Measurements from ENCODE around the gene CTDSPL2. TPM values are rescaled to one million over a fixed set of nuclear protein-coding genes. Genes with fewer than 3 reads are reported as not detected.

CTDSPL2 gene
- polyA plus RNA-seq, 1 donor from 2014 or later: 78.1 TPM

GRCh38 chr15:44385344-44385942, 42.0 kb upstream of the CTDSPL2 start:
- Histone ChIP-seq H3K36me3 (ENCODE audit: insufficient read depth, low read length) (peaks cover 6% of the 10 kb centered on the region), H3K4me2 (ENCODE audit: low read length) (no peak overlapping the region), H3K9ac (ENCODE audit: low read length) (no peak overlapping the region), H3K27ac (ENCODE audit: low read length) (no peak overlapping the region), H3K9me2 (ENCODE audit: insufficient read depth, low read length) (no peaks in the 10 kb centered on the region), H3F3A (ENCODE audit: insufficient read depth, low read length, poor library complexity, severe bottlenecking) (no peaks in the 10 kb centered on the region), H3K27me3 (ENCODE audit: insufficient read depth, low read depth, low read length) (no peaks in the 10 kb centered on the region), H3K9me3 (ENCODE audit: low read length) (no peaks in the 10 kb centered on the region), H3K4me3 (ENCODE audit: low read length) (no peak overlapping the region), H3K79me2 (replicated peaks; ENCODE audit: insufficient read depth, low read length) (no peaks in the 10 kb centered on the region), H2AFZ (ENCODE audit: low read depth, low read length) (no peak overlapping the region), H4K20me1 (ENCODE audit: insufficient read depth) (no peaks in the 10 kb centered on the region)
- no peak for TF ChIP-seq MXI1 (conservative IDR thresholded peaks at IDR 0.05; ENCODE audit: poor library complexity, severe bottlenecking)
- no peak for TF ChIP-seq EZH2 (IDR thresholded peaks at IDR 0.05; ENCODE audit: borderline replicate concordance, insufficient read depth, low read length, poor library complexity, severe bottlenecking)
- TF ChIP-seq RAD21 (conservative IDR thresholded peaks at IDR 0.05): no peak
- TF ChIP-seq REST (IDR thresholded peaks at IDR 0.05; ENCODE audit: borderline replicate concordance): no peak
- no peak for TF ChIP-seq TAF1 (IDR thresholded peaks at IDR 0.05; ENCODE audit: low read depth)
- TF ChIP-seq POLR2AphosphoS5 (IDR thresholded peaks at IDR 0.05): no peak
- no peak for TF ChIP-seq CTCF (IDR thresholded peaks at IDR 0.05; ENCODE audit: poor library complexity, severe bottlenecking)
- no peak for TF ChIP-seq EP300 (conservative IDR thresholded peaks at IDR 0.05; ENCODE audit: poor library complexity, severe bottlenecking)
- TF ChIP-seq SMC3 (conservative IDR thresholded peaks at IDR 0.05; ENCODE audit: poor library complexity): no peak

GRCh38 chr15:44394062-44394461, 33.4 kb upstream of the CTDSPL2 start:
- no peaks in the 10 kb centered on the region for H4K20me1 ChIP-seq (ENCODE audit: insufficient read depth)
- H3K27ac ChIP-seq (ENCODE audit: low read length): no peak overlapping the region

More at GRCh38 chr15:44394062-44394461, 33.4 kb upstream of the CTDSPL2 start:
- H3K9ac ChIP-seq (ENCODE audit: low read length): no peak overlapping the region
- TF ChIP-seq SMC3 (conservative IDR thresholded peaks at IDR 0.05; ENCODE audit: poor library complexity) (no peak), EZH2 (IDR thresholded peaks at IDR 0.05; ENCODE audit: borderline replicate concordance, insufficient read depth, low read length, poor library complexity, severe bottlenecking) (no peak), MXI1 (conservative IDR thresholded peaks at IDR 0.05; ENCODE audit: poor library complexity, severe bottlenecking) (no peak), CTCF (IDR thresholded peaks at IDR 0.05; ENCODE audit: poor library complexity, severe bottlenecking) (no peak), EP300 (conservative IDR thresholded peaks at IDR 0.05; ENCODE audit: poor library complexity, severe bottlenecking) (no peak), POLR2AphosphoS5 (IDR thresholded peaks at IDR 0.05) (no peak)
- H3K9me2 ChIP-seq (ENCODE audit: insufficient read depth, low read length): no peaks in the 10 kb centered on the region
- H3K79me2 ChIP-seq (replicated peaks; ENCODE audit: insufficient read depth, low read length): no peaks in the 10 kb centered on the region
- H3K4me3 ChIP-seq (ENCODE audit: low read length): no peak overlapping the region
- H3K36me3 ChIP-seq (ENCODE audit: insufficient read depth, low read length): peaks cover 4% of the 10 kb centered on the region
- H2AFZ ChIP-seq (ENCODE audit: low read depth, low read length): no peak overlapping the region
- no peak overlapping the region for H3K4me2 ChIP-seq (ENCODE audit: low read length)
- no peaks in the 10 kb centered on the region for H3K9me3 ChIP-seq (ENCODE audit: low read length)
- no peaks in the 10 kb centered on the region for H3F3A ChIP-seq (ENCODE audit: insufficient read depth, low read length, poor library complexity, severe bottlenecking)
- H3K27me3 ChIP-seq (ENCODE audit: insufficient read depth, low read depth, low read length): no peaks in the 10 kb centered on the region

Measured in neural cell (in vitro differentiated cells).